ENCODE measurements around the gene PLCL1. TPM values are rescaled to one million over a fixed set of nuclear protein-coding genes. Genes with fewer than 3 reads are reported as not detected.

Gene PLCL1
- polyA plus RNA-seq, 10 donors, result 10.4 to 20.2 (median 17.1) TPM

- DNase-seq, result peak in 1 of 3 donors; percentile 57
Observed at GRCh38 chr2:197850882-197851450, 46.6 kb downstream of the PLCL1 start.

DNA sequence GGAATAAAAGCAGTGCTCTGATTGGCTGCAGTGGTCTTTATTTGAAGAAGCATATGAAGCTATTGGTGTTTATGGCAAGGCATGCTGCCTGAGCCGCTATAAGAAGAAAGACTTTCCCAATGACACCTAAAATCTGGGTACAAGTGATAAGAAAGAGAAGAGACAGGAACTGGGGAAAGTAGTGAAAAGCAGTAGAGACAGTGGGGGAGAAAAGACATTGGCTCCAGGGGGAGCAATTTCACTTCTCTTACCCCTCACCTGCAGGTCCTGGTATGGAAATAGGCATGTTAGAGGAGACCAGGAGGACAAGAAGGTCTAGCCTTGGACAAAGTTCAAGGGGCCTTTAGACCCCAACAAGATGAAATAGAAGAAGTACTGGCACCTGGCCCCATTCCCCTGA, 47.1 kb downstream of the PLCL1 start:
- DNase-seq, result no peak

DNA sequence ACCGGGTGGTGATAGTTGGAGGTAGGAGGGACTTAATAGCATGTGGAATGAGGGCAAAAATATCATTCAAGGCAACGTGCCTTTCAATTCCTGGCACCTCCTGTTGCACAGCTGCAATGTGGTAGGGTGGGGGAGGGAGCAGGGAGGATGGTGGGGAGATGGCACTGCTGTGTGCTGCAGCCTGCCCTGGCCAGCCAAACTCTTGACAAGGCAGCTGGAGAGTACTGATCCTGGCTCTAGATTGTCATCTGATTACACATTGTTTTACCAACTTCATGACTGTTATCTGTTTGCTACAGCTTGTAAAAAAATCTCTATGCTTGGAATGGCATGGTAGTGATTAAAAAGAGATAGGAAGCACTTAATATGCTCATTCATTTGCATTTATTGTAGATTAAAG, 47.7 kb downstream of the PLCL1 start:
- no peak for DNase-seq

GRCh38 chr2:197853549-197853948, 49.2 kb downstream of the PLCL1 start:
- DNase-seq, result no peak

DNA sequence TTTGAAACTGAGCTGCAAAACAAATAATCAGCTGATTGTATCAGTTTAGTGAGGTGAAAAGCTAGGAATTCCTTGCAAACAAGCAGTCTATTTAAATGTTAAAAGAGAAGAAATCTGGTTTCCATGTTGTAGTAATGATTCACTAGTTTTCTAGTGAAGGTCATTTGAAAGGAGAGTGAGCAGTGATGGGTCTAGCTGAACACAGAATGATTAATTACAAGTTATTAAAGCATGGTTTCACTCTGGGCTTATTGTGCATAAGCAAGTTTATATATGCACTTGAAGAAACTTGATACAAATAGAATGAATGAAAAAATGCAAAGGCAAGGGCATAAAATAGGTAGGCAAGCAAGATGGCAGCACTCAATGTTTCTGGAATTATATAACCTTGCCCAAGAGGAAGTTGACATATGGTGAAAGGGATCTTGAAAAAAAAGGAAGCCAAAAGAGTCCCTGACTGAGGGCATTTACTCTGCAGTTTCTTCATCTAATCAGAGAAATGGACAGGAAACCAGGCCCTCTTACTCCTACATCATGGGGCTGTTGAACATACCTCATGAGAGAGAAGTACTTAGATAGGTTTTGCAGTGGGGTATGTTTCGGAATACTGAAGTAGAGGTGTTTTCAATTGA, 53.2 kb downstream of the PLCL1 start:
- DNase-seq, result no peak

- no peak for DNase-seq
Observed at GRCh38 chr2:197858607-197859140, 54.3 kb downstream of the PLCL1 start.

DNA sequence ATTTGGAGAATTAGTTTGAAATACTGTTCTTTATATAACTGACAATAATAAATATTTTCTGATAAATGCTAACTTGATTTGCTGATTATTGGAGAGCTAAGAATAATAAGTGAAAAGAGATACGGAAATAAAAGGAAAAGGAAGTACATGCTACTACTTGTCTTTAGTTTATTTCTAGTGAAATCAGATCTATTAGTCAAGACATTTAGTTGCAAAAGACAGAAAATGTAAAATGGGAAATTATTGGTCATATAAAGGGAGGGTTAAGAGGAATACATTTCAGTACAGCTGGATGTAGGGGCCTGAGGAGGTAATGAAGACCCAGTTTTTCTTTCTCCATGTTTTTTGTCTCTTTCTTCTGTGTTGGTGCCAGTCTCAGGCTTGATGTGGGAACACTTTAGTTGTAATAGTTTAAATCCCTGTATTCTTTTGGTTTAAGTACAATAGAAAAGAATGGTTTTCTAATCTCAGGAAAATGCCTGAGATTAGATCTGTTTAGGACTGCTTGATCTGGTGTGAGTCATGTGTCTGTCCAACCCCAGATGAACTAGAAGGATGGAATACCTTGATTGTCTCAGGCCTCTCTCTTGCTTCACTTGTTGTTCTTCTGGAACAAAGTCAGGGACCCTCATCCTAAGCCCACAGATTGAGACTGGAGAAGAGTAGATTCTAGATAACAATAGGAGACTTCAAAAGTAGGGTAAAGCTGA, 58.0 kb downstream of the PLCL1 start:
- DNase-seq, result no peak

DNA sequence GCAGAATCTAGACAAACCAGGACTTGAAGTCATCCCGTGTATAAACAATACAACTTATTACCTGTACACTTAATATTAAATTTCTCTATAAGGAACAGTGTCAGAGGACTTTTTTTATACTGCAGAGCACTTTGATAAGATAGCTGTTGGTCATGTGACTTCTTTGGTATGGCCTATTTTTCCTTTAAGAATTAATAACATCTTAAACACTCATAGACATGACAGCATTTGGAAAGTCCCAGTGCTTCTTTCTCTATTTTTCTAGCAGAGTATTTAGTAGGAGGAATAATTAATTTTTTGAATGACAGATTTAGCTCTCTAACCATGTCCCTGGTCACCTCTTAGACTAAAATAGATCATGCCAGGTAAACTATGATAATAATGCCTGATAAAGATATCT, 59.4 kb downstream of the PLCL1 start:
- DNase-seq, result no peak

GRCh38 chr2:197866455-197866854, 62.1 kb downstream of the PLCL1 start:
- DNase-seq, result no peak

- DNase-seq, result no peak
Observed at GRCh38 chr2:197867033-197867432, 62.6 kb downstream of the PLCL1 start.

DNA sequence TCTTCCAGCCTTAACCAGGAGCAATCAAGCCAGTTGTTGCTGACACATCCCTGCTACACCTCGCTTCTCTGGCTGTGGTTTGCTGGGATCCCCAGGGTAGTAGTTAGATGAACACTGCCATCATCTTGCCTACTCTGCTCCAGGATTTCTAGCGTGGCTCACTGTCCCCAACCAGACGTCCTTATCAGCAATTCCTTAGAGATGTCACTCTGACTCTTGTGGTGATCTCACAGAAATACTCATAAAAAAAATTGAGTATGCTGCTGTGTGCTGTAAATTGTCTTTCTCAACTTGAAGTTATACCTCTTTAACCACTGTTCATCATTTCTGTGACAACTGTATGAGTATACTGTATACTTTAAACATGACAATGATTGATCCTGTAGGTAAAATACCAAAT, 63.2 kb downstream of the PLCL1 start:
- DNase-seq, result no peak

GRCh38 chr2:197868206-197868605, 63.8 kb downstream of the PLCL1 start:
- DNase-seq, result no peak

DNA sequence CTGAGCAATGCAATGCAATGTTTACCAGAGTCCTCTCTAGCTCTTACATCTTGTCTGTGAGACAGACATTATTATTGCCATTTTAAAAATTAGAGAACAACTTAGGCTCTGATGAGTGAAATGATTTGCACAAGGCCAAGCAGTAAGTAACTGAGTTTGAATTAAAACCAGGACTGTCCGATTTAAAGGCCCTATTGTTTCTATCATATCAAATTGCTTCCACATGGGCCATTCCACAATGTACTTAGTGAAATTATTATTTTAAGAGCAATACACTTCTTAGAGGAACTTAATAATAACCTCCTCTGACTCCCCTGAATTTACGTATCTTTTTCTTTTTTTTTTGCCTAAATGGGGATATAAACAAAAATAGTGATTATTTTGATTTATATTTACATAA, 64.6 kb downstream of the PLCL1 start:
- DNase-seq, result peak in 1 of 3 donors; percentile 61

GRCh38 chr2:197869501-197870111, 65.2 kb downstream of the PLCL1 start:
- DNase-seq, result no peak

GRCh38 chr2:197870137-197870536, 65.7 kb downstream of the PLCL1 start:
- no peak for DNase-seq

GRCh38 chr2:197871780-197872456, 67.5 kb downstream of the PLCL1 start:
- DNase-seq, result no peak

GRCh38 chr2:197873293-197873701, 68.9 kb downstream of the PLCL1 start:
- peak in 1 of 3 donors; percentile 86 for DNase-seq

GRCh38 chr2:197875763-197876162, 71.4 kb downstream of the PLCL1 start:
- DNase-seq, result peak in 1 of 3 donors; percentile 30

- DNase-seq, result no peak
Observed at GRCh38 chr2:197876524-197876923, 72.1 kb downstream of the PLCL1 start.

GRCh38 chr2:197877038-197877437, 72.6 kb downstream of the PLCL1 start:
- DNase-seq, result no peak

GRCh38 chr2:197878792-197879191, 74.4 kb downstream of the PLCL1 start:
- no peak for DNase-seq

- peak in 1 of 3 donors; percentile 63 for DNase-seq
Observed at GRCh38 chr2:197879812-197880408, 75.5 kb downstream of the PLCL1 start.
